IMR-90 (cell line): Measurements from ENCODE around the gene TIMM44. TPM values are rescaled to one million over a fixed set of nuclear protein-coding genes. Genes with fewer than 3 reads are reported as not detected.
A peak's percentile ranks its signal among the peaks of the same experiment; 100 is the strongest.

Experiments used
- ATAC-seq: fragments of 200-7000 bp; cut with Tn5 transposase; 2 replicates; pipeline ENCODE4 v1.9.1; 2020; ENCODE audit warnings: low read depth, mild to moderate bottlenecking, moderate library complexity
- BruUV-seq: library from RNA; stranded (reverse); fragments of 400-500 nt; replicated peaks from 2 replicates; lab custom pipeline; 2021; lab: Mats Ljungman, UMichigan
- CTCF ChIA-PET: fragments of 300-600 bp; formaldehyde crosslinking; extraction: SDS; loops from one replicate; lab custom pipeline; 2021; ENCODE audit warnings: antibody characterized with exemption; lab: Yijun Ruan, JAX
- POLR2A ChIA-PET: fragments of 300-600 bp; sonication (Branson Sonifier 250); formaldehyde crosslinking; loops from one replicate; lab custom pipeline; 2022; ENCODE audit warnings: antibody characterized with exemption; ENCODE audit not compliant: unreplicated experiment; lab: Charles Lee
- DNase-seq: peaks from one replicate; pipeline ENCODE4 v3.0.0; 2013
- H2AFZ ChIP-seq: replicated peaks from 2 replicates; pipeline ENCODE3; 2013; ENCODE audit warnings: low read length, mild to moderate bottlenecking; ENCODE audit not compliant: poor library complexity
- H2AK5ac ChIP-seq: 2 replicates; pipeline ENCODE4 v1.6.1; 2013; ENCODE audit warnings: low read depth, low read length, inconsistent platforms
- H2AK9ac ChIP-seq: replicated peaks from 2 replicates; pipeline ENCODE3; 2013; ENCODE audit warnings: mild to moderate bottlenecking, low read depth, low read length, moderate library complexity; ENCODE audit not compliant: poor library complexity
- H2BK120ac ChIP-seq: 2 replicates; pipeline ENCODE4 v1.6.1; 2013; ENCODE audit warnings: low read depth, low read length, inconsistent platforms
- H2BK15ac ChIP-seq: 3 replicates; pipeline ENCODE4 v1.6.1; 2013; ENCODE audit warnings: low read depth, low read length, inconsistent platforms
- H2BK20ac ChIP-seq: 2 replicates; pipeline ENCODE4 v1.6.1; 2013; ENCODE audit warnings: low read depth, mild to moderate bottlenecking, inconsistent platforms, low read length, moderate library complexity
- H2BK5ac ChIP-seq: 2 replicates; pipeline ENCODE4 v1.6.1; 2013; ENCODE audit warnings: mild to moderate bottlenecking, low read depth, low read length, inconsistent platforms; ENCODE audit not compliant: poor library complexity, severe bottlenecking
- H3K14ac ChIP-seq: replicated peaks from 2 replicates; pipeline ENCODE4 v1.6.1; 2013; ENCODE audit warnings: low read depth, low read length, inconsistent platforms
- H3K18ac ChIP-seq: 2 replicates; pipeline ENCODE4 v1.6.1; 2013; ENCODE audit warnings: low read depth, low read length, control low read depth
- H3K23ac ChIP-seq: 2 replicates; pipeline ENCODE4 v1.6.1; 2013; ENCODE audit warnings: low read depth, low read length, inconsistent platforms
- H3K27ac ChIP-seq: 2 replicates; pipeline ENCODE4 v1.5.1; 2013; ENCODE audit warnings: mild to moderate bottlenecking, control low read depth, low read length; ENCODE audit not compliant: insufficient read depth
- H3K27me3 ChIP-seq: 2 replicates; pipeline ENCODE4 v1.6.1; 2013; ENCODE audit warnings: low read length; ENCODE audit not compliant: control insufficient read depth, insufficient read depth
- H3K36me3 ChIP-seq: 2 replicates; pipeline ENCODE4 v1.6.1; 2013; ENCODE audit warnings: low read length, mixed read lengths; ENCODE audit not compliant: control insufficient read depth, insufficient read depth
- H3K4ac ChIP-seq: 2 replicates; pipeline ENCODE4 v1.6.1; 2013; ENCODE audit warnings: low read depth, low read length, inconsistent platforms
- H3K4me1 ChIP-seq: 2 replicates; pipeline ENCODE4 v1.6.1; 2013; ENCODE audit warnings: low read length, mixed read lengths; ENCODE audit not compliant: control insufficient read depth, insufficient read depth
- H3K4me2 ChIP-seq: 2 replicates; pipeline ENCODE4 v1.6.1; 2013; ENCODE audit warnings: low read depth, mild to moderate bottlenecking, control low read depth, low read length, moderate library complexity
- H3K4me3 ChIP-seq: 2 replicates; pipeline ENCODE4 v1.5.1; 2013; ENCODE audit warnings: low read depth, mild to moderate bottlenecking, control low read depth, low read length, moderate library complexity; ENCODE audit not compliant: insufficient read depth
- H3K56ac ChIP-seq: 2 replicates; pipeline ENCODE4 v1.6.1; 2013; ENCODE audit warnings: low read length, inconsistent platforms; ENCODE audit not compliant: insufficient read depth; ENCODE audit errors: extremely low read depth
- H3K79me1 ChIP-seq, 2 experiments: 2 replicates each; pipeline ENCODE4 v1.6.1; 2013; ENCODE audit warnings: low read length in 2 of 2, inconsistent platforms in 1 of 2, low read depth in 1 of 2
- H3K9ac ChIP-seq: 2 replicates; pipeline ENCODE4 v1.6.1; 2013; ENCODE audit warnings: low read depth, low read length, control low read depth
- H3K9me1 ChIP-seq: 2 replicates; pipeline ENCODE4 v1.6.1; 2013; ENCODE audit warnings: low read length, inconsistent platforms; ENCODE audit not compliant: insufficient read depth
- H3K9me3 ChIP-seq: 2 replicates; pipeline ENCODE4 v1.6.1; 2013; ENCODE audit warnings: low read length; ENCODE audit not compliant: control insufficient read depth, insufficient read depth
- H4K20me1 ChIP-seq: 2 replicates; pipeline ENCODE4 v1.6.1; 2013; ENCODE audit warnings: low read length, inconsistent platforms; ENCODE audit not compliant: insufficient read depth
- H4K5ac ChIP-seq: 2 replicates; pipeline ENCODE4 v1.6.1; 2013; ENCODE audit warnings: mild to moderate bottlenecking, low read depth, low read length, control low read depth
- H4K8ac ChIP-seq, 2 experiments: 2 replicates each; pipeline ENCODE4 v1.6.1; 2013; ENCODE audit warnings: low read depth in 2 of 2, low read length in 2 of 2, control low read depth in 1 of 2, inconsistent platforms in 1 of 2
- H4K91ac ChIP-seq: 2 replicates; pipeline ENCODE4 v1.6.1; 2013; ENCODE audit warnings: low read depth, low read length, inconsistent platforms; ENCODE audit not compliant: insufficient read depth
- BHLHE40 ChIP-seq: fragments of 150-350 bp; IDR thresholded peaks from 2 replicates; pipeline ENCODE4 v1.6.1; 2016; ENCODE audit warnings: mild to moderate bottlenecking, low read depth, low read length
- CTCF ChIP-seq: conservative IDR thresholded peaks from 2 replicates; pipeline ENCODE4 v1.5.1; 2012; ENCODE audit warnings: mild to moderate bottlenecking, low read depth, low read length, improper control_type of control experiment
- MAFK ChIP-seq: IDR thresholded peaks from 2 replicates; pipeline ENCODE4 v1.6.1; 2012; ENCODE audit warnings: low read depth, low read length, improper control_type of control experiment
- RCOR1 ChIP-seq: IDR thresholded peaks from 2 replicates; pipeline ENCODE4 v1.6.1; 2012; ENCODE audit warnings: mild to moderate bottlenecking, low read length, improper control_type of control experiment; ENCODE audit not compliant: insufficient replicate concordance
- WGBS, 2 experiments: methylation state at CpG; one replicate each; pipeline versions ENCODE4 v1.1.5 to v1.1.7; 2013; ENCODE audit warnings: missing lambda C conversion rate in 2 of 2; ENCODE audit not compliant: insufficient read length in 1 of 2; ENCODE audit errors: extremely low coverage in 2 of 2; 5-methylcytosine and 5-hydroxymethylcytosine counted together
- dilution Hi-C: fragments of 300-500 bp; cut with HindIII; formaldehyde crosslinking; loops from one replicate; pipeline ENCODE4 v1.14.3; 2018; ENCODE audit warnings: low sequenced_read_pairs; ENCODE audit not compliant: unreplicated experiment
- in situ Hi-C: fragments of 300-500 bp; cut with MboI; formaldehyde crosslinking; loops from 3 replicates; pipeline ENCODE4 v1.14.3; 2019; ENCODE audit warnings: low sequenced_read_pairs, inconsistent platforms, mixed read lengths
- intact Hi-C: fragments of 100-400 bp; cut with micrococcal nuclease; formaldehyde crosslinking; loops from 2 replicates; pipeline ENCODE4 v1.10.0; 2022
- polyA plus RNA-seq, 3 experiments: library from polyadenylated mRNA; depleted of rRNA; stranded (reverse); fragments of >200 nt; gene quantifications; 2 replicates each; pipeline ENCODE4 v1.2.3, GENCODE V29; 2012; ENCODE audit warnings: low replicate concordance in 1 of 3
- total RNA-seq: library from RNA; depleted of rRNA; stranded (reverse); fragments of >200 nt; gene quantifications from 2 replicates; pipeline ENCODE4 v1.2.3, GENCODE V29; 2012

TIMM44 gene
- total and polyA plus RNA-seq, 2 of the 4 experiments (the other 2 are of a cell fraction) = 37.6 to 52.3 TPM

GRCh38 chr19:7968008-7968795 is 24.7 kb upstream of the TIMM44 start:
- Histone ChIP-seq H2AK9ac (peak overlapping the region; percentile 55), H4K91ac (no peak overlapping the region), H3K56ac (no peak overlapping the region), H3K9me1 (no peaks in the 10 kb centered on the region), H3K4me3 (no peak overlapping the region), H2BK20ac (no peak overlapping the region), H2AFZ (no peak overlapping the region), H3K79me1 (peaks cover 11 to 21% of the 10 kb centered on the region in 2 experiments; a peak in 3 of 4 replicates), H3K9me3 (no peaks in the 10 kb centered on the region), H2AK5ac (no peak overlapping the region), H3K27ac (no peak overlapping the region), H3K23ac (no peak overlapping the region), H3K4ac (no peak overlapping the region), H3K36me3 (peaks cover 65% of the 10 kb centered on the region), H3K27me3 (no peaks in the 10 kb centered on the region), H3K14ac (no peak overlapping the region), H3K4me1 (no peaks in the 10 kb centered on the region), H2BK120ac (no peak overlapping the region), H3K18ac (no peak overlapping the region), H2BK15ac (no peak overlapping the region), H2BK5ac (no peak overlapping the region), H4K5ac (no peak overlapping the region), H4K20me1 (peaks cover 24% of the 10 kb centered on the region), H4K8ac (no peak overlapping the region), H3K4me2 (no peak overlapping the region), H3K9ac (no peak overlapping the region)
- in situ Hi-C loops (no loop called here), intact Hi-C loops (no loop called here), dilution Hi-C loops (no loop called here)
- ChIA-PET CTCF (no interaction called here), POLR2A (no interaction called here)
- TF ChIP-seq RCOR1 (no peak), CTCF (no peak), BHLHE40 (no peak), MAFK (no peak)
- ATAC-seq = no peak
- WGBS, 2 experiments = 100% methylated on average over 4 of the region's 15 CpGs; no CpG with 5 or more reads in 1 of the 2 experiments
- no TSS peak for BruUV-seq
- no peak for DNase-seq
